DND-41 (cell line): ENCODE measurements around the gene FAM13A.

Source experiments
- ATAC-seq: fragments of 200-7000 bp; cut with Tn5 transposase; 3 replicates; pipeline ENCODE4 v1.9.1; 2021; ENCODE audit warnings: low read depth; ENCODE audit not compliant: insufficient read depth
- DNase-seq: peaks from one replicate; pipeline ENCODE4 v3.0.0-alpha.2; 2020
- H2AFZ ChIP-seq: 2 replicates; pipeline ENCODE4 v1.6.0; 2012; ENCODE audit warnings: low read depth, low read length
- H3K27ac ChIP-seq: 2 replicates; pipeline ENCODE4 v1.5.1; 2012; ENCODE audit warnings: low read length, inconsistent platforms
- H3K27me3 ChIP-seq: fragments of 200-600 bp; sonication (generic); 2 replicates; pipeline ENCODE4 v1.6.0; 2012; ENCODE audit warnings: low read length, mild to moderate bottlenecking, inconsistent platforms; ENCODE audit not compliant: insufficient read depth, poor library complexity
- H3K36me3 ChIP-seq: 2 replicates; pipeline ENCODE4 v1.5.1; 2012; ENCODE audit warnings: low read length, inconsistent platforms; ENCODE audit not compliant: insufficient read depth
- H3K4me1 ChIP-seq: 2 replicates; pipeline ENCODE4 v1.5.1; 2012; ENCODE audit warnings: mild to moderate bottlenecking, low read length; ENCODE audit not compliant: insufficient read depth
- H3K4me2 ChIP-seq: 2 replicates; pipeline ENCODE4 v1.6.0; 2012; ENCODE audit warnings: mild to moderate bottlenecking, moderate library complexity, low read length, inconsistent platforms; ENCODE audit not compliant: insufficient read depth
- H3K4me3 ChIP-seq, 2 experiments: fragments of 200-600 bp in 1 of 2; shearing (Covaris generic) in 1 of 2; 2 replicates each; pipeline ENCODE4 v1.5.1; 2012 to 2016; ENCODE audit warnings: inconsistent platforms in 2 of 2, low read length in 2 of 2, mild to moderate bottlenecking in 2 of 2, low read depth in 1 of 2, moderate library complexity in 1 of 2
- H3K79me2 ChIP-seq: 2 replicates; pipeline ENCODE4 v1.6.0; 2012; ENCODE audit warnings: low read length, inconsistent platforms; ENCODE audit not compliant: insufficient read depth
- H3K9ac ChIP-seq: 2 replicates; pipeline ENCODE4 v1.6.0; 2012; ENCODE audit warnings: low read depth, mild to moderate bottlenecking, inconsistent platforms, low read length, moderate library complexity
- H3K9me3 ChIP-seq: 2 replicates; pipeline ENCODE4 v1.5.1; 2012; ENCODE audit warnings: low read length, moderate library complexity, mild to moderate bottlenecking, inconsistent platforms; ENCODE audit not compliant: insufficient read depth, severe bottlenecking
- H4K20me1 ChIP-seq: 2 replicates; pipeline ENCODE4 v1.6.0; 2012; ENCODE audit warnings: low read length; ENCODE audit not compliant: insufficient read depth
- CTCF ChIP-seq: IDR thresholded peaks from 2 replicates; pipeline ENCODE4 v1.5.1; 2012; ENCODE audit warnings: borderline replicate concordance, low read length, moderate library complexity, mild to moderate bottlenecking; ENCODE audit not compliant: poor library complexity, severe bottlenecking; ENCODE audit errors: extremely low read depth
- EZH2 ChIP-seq: IDR thresholded peaks from 3 replicates; pipeline ENCODE4 v1.6.1; 2012; ENCODE audit warnings: borderline replicate concordance, low read depth, mild to moderate bottlenecking, moderate library complexity, low read length, inconsistent platforms; ENCODE audit not compliant: severe bottlenecking

Gene FAM13A

GRCh38 chr4:88745175-88745574, 311.8 kb downstream of the FAM13A start:
- DNase-seq (no peak), ATAC-seq (no peak)
- no peak overlapping the region for H2AFZ ChIP-seq
- H3K27ac ChIP-seq, result no peak overlapping the region
- peaks cover 20% of the 10 kb centered on the region for H3K36me3 ChIP-seq
- no peak overlapping the region for H3K4me3 ChIP-seq
- no peaks in the 10 kb centered on the region for H3K27me3 ChIP-seq
- no peak overlapping the region for H3K4me2 ChIP-seq
- TF ChIP-seq CTCF (no peak), EZH2 (no peak)
- no peak overlapping the region for H3K9ac ChIP-seq
- H4K20me1 ChIP-seq, result no peaks in the 10 kb centered on the region
- no peaks in the 10 kb centered on the region for H3K9me3 ChIP-seq
- no peaks in the 10 kb centered on the region for H3K79me2 ChIP-seq
- H3K4me1 ChIP-seq, result no peaks in the 10 kb centered on the region

GRCh38 chr4:88744609-88745008, 312.4 kb downstream of the FAM13A start:
- H2AFZ ChIP-seq, result no peak overlapping the region
- DNase-seq, result no peak
- no peak for TF ChIP-seq CTCF
- TF ChIP-seq EZH2, result no peak

GRCh38 chr4:88743696-88744095, 313.3 kb downstream of the FAM13A start:
- Histone ChIP-seq H2AFZ (no peak overlapping the region), H3K9ac (no peak overlapping the region), H3K27me3 (no peaks in the 10 kb centered on the region), H3K4me1 (no peaks in the 10 kb centered on the region), H3K4me3 (no peak overlapping the region), H3K36me3 (peaks cover 10% of the 10 kb centered on the region), H3K27ac (no peak overlapping the region), H3K4me2 (no peak overlapping the region), H3K9me3 (no peaks in the 10 kb centered on the region), H4K20me1 (no peaks in the 10 kb centered on the region), H3K79me2 (no peaks in the 10 kb centered on the region)
- ATAC-seq, result no peak
- TF ChIP-seq EZH2 (no peak), CTCF (no peak)
- DNase-seq, result no peak

More at GRCh38 chr4:88744609-88745008, 312.4 kb downstream of the FAM13A start:
- H3K27me3 ChIP-seq, result no peaks in the 10 kb centered on the region
- no peak for ATAC-seq
- H3K36me3 ChIP-seq, result peaks cover 16% of the 10 kb centered on the region
- no peaks in the 10 kb centered on the region for H3K9me3 ChIP-seq
- no peak overlapping the region for H3K4me2 ChIP-seq
- no peak overlapping the region for H3K27ac ChIP-seq
- no peaks in the 10 kb centered on the region for H4K20me1 ChIP-seq
- H3K4me1 ChIP-seq, result no peaks in the 10 kb centered on the region
- H3K4me3 ChIP-seq, result no peak overlapping the region
- no peak overlapping the region for H3K9ac ChIP-seq
- H3K79me2 ChIP-seq, result no peaks in the 10 kb centered on the region

- no peak for ATAC-seq
- no peak overlapping the region for H3K4me2 ChIP-seq
- H3K36me3 ChIP-seq, result peaks cover 6% of the 10 kb centered on the region
- H4K20me1 ChIP-seq, result no peaks in the 10 kb centered on the region
- TF ChIP-seq EZH2, result no peak
- TF ChIP-seq CTCF, result no peak
- no peak for DNase-seq
- no peak overlapping the region for H3K9ac ChIP-seq
- no peak overlapping the region for H2AFZ ChIP-seq
- no peak overlapping the region for H3K4me3 ChIP-seq
- H3K79me2 ChIP-seq, result no peaks in the 10 kb centered on the region
- H3K27me3 ChIP-seq, result no peaks in the 10 kb centered on the region
- no peaks in the 10 kb centered on the region for H3K4me1 ChIP-seq
- H3K27ac ChIP-seq, result no peak overlapping the region
- no peaks in the 10 kb centered on the region for H3K9me3 ChIP-seq
Observed at GRCh38 chr4:88742561-88742960, 314.4 kb downstream of the FAM13A start.
